ENCODE results near the gene CCDC192.
"Not testable (repeated sequence)": the region's sequence is repeated elsewhere in the genome, so short reads cannot be mapped to it uniquely, and the experiment has no call there.

The CCDC192 gene

GRCh38 chr5:127769386-127769785, 66.2 kb downstream of the CCDC192 start:
- DNase-seq: no peak

DNA sequence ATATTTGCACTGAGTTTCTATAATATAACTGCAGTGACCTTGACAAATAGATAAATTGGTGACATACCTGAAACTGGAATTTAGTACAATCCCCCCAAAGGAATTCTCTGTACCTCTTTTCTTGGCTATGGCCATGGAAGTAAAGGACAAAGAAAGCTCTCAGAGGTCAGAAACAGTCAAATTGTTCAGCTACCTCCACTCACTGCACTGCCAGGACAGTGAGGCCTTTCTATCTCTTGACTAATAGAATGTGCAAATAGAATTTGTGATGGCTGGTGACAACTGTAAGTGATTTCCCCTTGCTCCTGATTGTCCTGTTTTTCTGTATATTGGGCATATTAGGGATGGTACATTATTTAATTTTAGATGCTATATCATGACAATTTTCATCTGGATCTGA, 67.1 kb downstream of the CCDC192 start:
- DNase-seq: no peak

DNA sequence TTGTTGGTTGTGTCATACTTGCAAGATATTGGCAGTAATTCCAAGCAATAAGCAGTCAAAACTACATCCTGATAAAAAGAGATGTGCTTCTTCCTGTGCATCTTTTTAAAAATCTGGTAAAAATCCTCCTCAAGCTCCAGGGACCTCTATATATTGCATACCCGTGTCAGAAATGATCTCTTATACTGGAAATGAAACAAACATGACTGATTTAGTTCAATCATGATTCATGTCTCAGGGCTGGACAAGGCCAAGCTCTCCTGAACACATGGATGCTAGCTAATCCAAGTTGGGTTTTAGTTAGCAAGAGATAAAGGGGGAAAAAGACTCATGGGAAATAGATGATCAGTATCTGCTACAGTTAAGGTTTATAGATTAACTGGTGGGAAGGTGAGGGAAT, 69.3 kb downstream of the CCDC192 start:
- DNase-seq: no peak

DNA sequence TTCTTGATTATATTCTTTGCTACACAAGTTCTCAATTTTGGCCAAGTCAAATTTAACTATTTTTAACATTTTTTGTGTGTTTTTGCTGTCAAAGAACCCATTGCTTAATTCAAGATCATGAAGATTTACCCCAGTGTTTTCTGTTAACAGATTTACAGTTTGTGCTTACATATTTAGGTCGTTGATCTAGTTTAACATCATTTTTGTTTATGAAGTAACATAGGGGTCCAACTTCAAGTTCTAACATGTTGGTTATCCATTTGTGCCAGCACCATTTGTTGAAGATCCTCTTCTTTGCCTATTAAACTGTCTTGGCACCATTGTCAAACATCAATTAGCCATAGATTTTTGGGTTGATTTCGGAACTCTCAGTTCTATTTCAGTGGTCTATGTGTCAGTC, 71.0 kb downstream of the CCDC192 start:
- no peak for DNase-seq

DNA sequence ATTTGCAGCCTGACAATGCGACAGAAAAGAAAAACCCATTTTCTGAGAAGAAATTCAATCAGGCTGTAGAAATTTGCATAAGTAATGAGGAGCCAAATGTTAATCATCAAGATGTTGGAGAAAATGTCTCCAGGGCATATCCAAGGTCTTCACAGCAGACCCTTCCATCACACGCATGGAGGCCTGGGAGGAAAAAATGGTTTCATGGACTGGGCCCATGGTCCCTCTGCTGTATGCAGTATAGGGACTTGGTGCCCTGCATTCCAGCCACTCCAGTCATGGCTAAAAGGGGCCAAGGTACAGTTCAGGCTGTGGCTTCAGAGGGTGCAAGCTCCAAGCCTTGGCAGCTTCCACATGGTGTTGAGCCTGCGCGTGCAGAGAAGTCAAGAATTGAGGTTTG, 73.3 kb downstream of the CCDC192 start:
- DNase-seq: no peak

GRCh38 chr5:127777957-127778356, 74.8 kb downstream of the CCDC192 start:
- no peak for DNase-seq

- not testable (repeated sequence) for DNase-seq
Observed at GRCh38 chr5:127782450-127782849, 79.3 kb downstream of the CCDC192 start.

DNA sequence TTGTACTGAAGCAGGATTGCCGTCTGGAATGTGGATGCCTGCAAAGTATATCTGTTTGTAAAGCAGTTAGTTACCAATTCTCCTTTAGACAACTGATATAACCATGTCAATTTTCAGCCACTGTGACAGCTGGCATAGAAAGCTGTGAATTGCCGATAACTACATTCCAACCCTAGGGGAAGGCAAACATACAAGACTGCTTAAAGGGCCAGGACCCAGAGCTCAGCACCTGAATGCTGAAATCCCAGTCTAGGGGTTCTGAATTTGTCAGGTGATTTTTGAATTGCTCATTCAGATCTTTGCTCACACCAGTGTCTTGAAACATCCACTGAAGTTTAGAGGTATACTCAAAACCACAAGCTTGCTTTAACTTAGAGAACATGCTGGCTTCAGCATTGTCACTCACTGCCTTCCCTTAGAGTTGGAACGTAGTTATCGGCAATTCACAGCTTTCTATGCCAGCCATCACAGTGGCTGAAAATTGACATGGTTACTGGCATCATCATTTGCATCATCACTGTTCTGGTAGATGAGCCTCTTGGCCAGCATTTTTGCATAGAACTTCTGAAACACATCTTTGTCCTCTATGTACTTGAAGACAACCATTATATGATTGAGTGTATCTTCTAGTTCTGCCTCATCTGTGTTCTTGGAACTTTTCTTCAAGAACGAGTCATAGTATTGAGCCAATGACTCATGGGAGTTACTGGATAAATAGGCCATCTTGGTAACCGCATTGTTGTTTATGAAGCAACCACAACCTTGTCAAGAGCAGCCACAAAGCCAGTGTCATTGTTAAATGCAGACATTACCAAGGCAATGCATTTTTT, 82.1 kb downstream of the CCDC192 start:
- DNase-seq: no peak

- DNase-seq: no peak
Observed at GRCh38 chr5:127791439-127791838, 88.2 kb downstream of the CCDC192 start.

- not testable (repeated sequence) for DNase-seq
Observed at GRCh38 chr5:127791908-127792307, 88.7 kb downstream of the CCDC192 start.

- no peak for DNase-seq
Observed at GRCh38 chr5:127793052-127793451, 89.9 kb downstream of the CCDC192 start.

GRCh38 chr5:127793879-127794278, 90.7 kb downstream of the CCDC192 start:
- DNase-seq: no peak

- DNase-seq: no peak
Observed at GRCh38 chr5:127796211-127796610, 93.0 kb downstream of the CCDC192 start.

DNA sequence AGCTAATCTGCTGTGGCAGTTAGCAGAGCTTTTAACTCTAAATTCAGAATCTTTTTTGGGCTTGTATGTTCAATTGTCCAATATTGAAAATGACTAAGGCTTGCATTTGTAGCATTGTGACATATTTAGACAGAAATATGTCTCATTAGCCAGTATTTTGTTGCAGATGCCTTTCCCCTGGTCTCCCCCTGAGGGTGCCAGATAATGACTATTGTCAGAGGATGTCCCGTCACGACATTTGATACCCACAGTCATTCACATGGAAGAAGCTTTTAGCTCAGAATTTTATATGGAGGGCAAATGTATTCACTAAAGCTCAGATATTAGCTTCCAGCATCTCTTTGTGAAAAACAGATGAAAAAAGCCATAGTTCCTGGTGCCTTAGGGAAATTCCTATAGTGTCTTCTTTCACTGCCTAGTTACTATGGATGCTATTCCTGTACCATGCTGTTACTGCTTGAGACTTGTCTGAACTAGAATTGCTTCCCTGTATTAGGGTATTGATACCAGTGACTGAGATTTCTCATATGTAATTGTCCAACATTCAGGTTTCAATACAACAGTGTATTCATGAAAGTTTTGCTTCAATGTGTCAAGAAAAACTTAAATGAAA, 96.2 kb downstream of the CCDC192 start:
- DNase-seq: no peak

GRCh38 chr5:127801751-127802476, 98.7 kb downstream of the CCDC192 start:
- no peak for DNase-seq

DNA sequence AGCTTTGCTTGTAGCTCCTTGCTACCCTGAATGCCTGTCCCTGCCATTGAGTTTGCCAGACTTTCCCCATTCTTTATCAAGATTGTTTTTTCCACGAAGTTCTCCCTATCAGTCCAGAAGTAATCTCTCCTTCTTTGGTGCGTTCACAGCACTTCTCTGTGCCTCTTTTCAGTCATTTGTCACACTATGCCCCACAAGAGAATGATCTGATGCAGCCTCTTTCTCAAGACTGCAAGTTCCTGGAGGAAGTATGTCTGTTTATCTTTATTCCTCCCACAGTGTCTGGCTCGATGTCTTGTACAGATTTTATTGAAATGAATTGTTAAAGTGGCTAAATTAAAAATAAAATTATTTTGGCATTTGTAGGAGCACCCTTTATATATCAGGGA, 99.3 kb downstream of the CCDC192 start:
- no peak for DNase-seq

DNA sequence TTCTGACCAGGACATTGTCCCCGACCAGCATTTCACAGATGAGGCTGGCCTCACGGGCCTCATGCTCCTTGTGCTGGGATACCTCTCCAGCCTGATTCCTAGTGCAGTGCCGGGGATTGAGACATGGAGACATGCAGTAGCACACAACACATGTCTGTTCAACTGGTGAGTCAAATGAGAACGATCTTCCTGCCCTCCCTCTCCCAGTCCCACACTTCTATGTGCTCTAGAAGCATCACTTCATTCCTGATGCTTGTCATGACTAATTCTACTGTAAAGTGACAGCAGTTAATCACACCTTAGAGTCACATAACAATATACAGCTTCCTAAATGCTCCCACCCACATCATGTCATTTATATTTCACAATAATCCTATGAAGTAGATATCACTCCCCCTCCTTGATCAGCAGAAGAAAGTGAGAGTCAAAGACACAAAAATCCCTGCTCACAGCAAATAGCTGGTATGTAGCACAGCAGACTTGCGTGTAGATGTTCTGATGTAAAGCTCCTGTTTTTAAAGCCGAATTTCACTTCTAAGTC, 101.8 kb downstream of the CCDC192 start:
- DNase-seq: no peak

DNA sequence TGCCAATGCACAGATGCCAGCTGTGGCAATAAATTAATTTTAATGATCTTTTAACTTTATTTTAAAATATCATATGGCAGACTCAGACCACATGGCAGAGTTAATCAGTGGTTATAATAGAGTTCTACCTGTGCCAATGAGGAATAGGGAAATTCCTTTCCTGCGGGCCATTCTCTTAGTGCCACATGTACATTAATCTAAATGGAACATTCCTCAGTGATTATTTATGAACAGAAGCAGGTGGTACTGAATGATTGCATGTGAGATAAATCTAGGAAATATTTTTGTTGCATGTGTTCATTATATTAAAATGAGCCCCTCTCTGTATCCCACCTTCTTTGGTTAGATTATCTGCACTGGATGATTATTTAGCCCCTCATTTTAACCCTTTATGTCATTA, 102.3 kb downstream of the CCDC192 start:
- no peak for DNase-seq

DNA sequence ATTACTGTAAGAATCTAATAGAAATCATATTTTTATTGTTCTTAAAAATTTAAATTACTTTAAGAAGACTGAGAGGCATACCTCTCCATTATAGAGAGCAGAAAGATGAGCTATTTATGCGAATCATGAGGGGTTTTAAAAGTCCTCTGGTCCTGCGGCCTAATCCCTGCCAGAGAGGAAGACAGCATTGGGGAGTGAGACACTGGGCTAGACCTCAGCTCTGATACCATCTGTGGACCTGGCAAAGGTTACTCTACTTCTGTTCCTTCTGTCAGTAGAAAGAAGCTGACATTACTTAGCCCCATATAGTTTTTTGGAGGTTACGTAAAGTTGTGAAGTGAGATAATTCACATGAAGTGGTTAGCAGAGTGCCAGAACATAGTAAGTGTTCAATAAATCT, 103.6 kb downstream of the CCDC192 start:
- DNase-seq: no peak

- DNase-seq: no peak
Observed at GRCh38 chr5:127809533-127809932, 106.3 kb downstream of the CCDC192 start.

- DNase-seq: no peak
Observed at GRCh38 chr5:127810017-127810416, 106.8 kb downstream of the CCDC192 start.

GRCh38 chr5:127810707-127811490, 107.7 kb downstream of the CCDC192 start:
- DNase-seq: no peak

- no peak for DNase-seq
Observed at GRCh38 chr5:127812570-127812969, 109.4 kb downstream of the CCDC192 start.

All from COR-L47 (cell line).